Thyroid gland (tissue), 4 donors: Measurements from ENCODE around the gene GID8.

Experiments
- CTCF ChIP-seq, 6 experiments: fragments of 200-600 bp in 3 of 6; fragments of 450-650 bp in 3 of 6; sonication (generic) in 3 of 6; IDR thresholded peaks; one replicate each; pipeline ENCODE4 v1.5.1; 2016 to 2019; ENCODE audit warnings: antibody characterized with exemption in 6 of 6, mild to moderate bottlenecking in 2 of 6, inconsistent platforms in 1 of 6, moderate library complexity in 1 of 6
- POLR2A ChIP-seq, 2 donors: fragments of 450-650 bp; IDR thresholded peaks; one replicate each; pipeline ENCODE4 v1.6.1; 2017; ENCODE audit warnings: antibody characterized with exemption in 2 of 2, mild to moderate bottlenecking in 2 of 2, moderate library complexity in 1 of 2

- TF ChIP-seq POLR2A (IDR thresholded peaks at IDR 0.05) (no peak), CTCF (IDR thresholded peaks at IDR 0.05) (no peak)
Measured at GRCh38 chr20:62898970-62899632, 38.8 kb upstream of the GID8 start.
